ENCODE measurements around the gene GRAP2.
"Not testable (repeated sequence)": the region's sequence is repeated elsewhere in the genome, so short reads cannot be mapped to it uniquely, and the experiment has no call there.

Gene GRAP2

GRCh38 chr22:39988386-39989114, 87.7 kb downstream of the GRAP2 start:
- peak in 1 of 10 donors; percentile 70 for DNase-seq
- intact Hi-C loops (cut with DNase I), result no loop called here

- intact Hi-C loops (cut with DNase I), result no loop called here
- peak in 1 of 10 donors; percentile 41 for DNase-seq
Measured at GRCh38 chr22:39989633-39990032, 88.7 kb downstream of the GRAP2 start.

GRCh38 chr22:39990686-39991085, 89.8 kb downstream of the GRAP2 start:
- intact Hi-C loops (cut with DNase I), result no loop called here
- no peak for DNase-seq

GRCh38 chr22:39991159-39991860, 90.4 kb downstream of the GRAP2 start:
- intact Hi-C loops (cut with DNase I), result no loop called here
- DNase-seq, result peak in 2 of 10 donors; percentile 9 to 12

- intact Hi-C loops (cut with DNase I), result no loop called here
- DNase-seq, result peak in 1 of 10 donors; percentile 4
Measured at GRCh38 chr22:39992088-39992826, 91.4 kb downstream of the GRAP2 start.

GRCh38 chr22:39992894-39993293, 92.0 kb downstream of the GRAP2 start:
- intact Hi-C loops (cut with DNase I), result not testable (repeated sequence)
- DNase-seq, result peak in 2 of 10 donors; percentile 0 to 35

- peak in 2 of 10 donors; percentile 49 for DNase-seq
- intact Hi-C loops (cut with DNase I), result no loop called here
Measured at GRCh38 chr22:39994041-39994565, 93.2 kb downstream of the GRAP2 start.

- peak in 2 of 10 donors; percentile 74 to 84 for DNase-seq
- intact Hi-C loops (cut with DNase I), result no loop called here
Measured at GRCh38 chr22:39994566-39995392, 93.9 kb downstream of the GRAP2 start, which contains the start of gene FAM83F. TSS of gene FAM83F (plus strand) at chr22:39994954. CDS start at chr22:39995043, 89 bp downstream.

- DNase-seq, result peak in 2 of 10 donors; percentile 59 to 72
- intact Hi-C loops (cut with DNase I), result no loop called here
Measured at GRCh38 chr22:39995393-39996252, 94.7 kb downstream of the GRAP2 start.

GRCh38 chr22:39996732-39997131, 95.8 kb downstream of the GRAP2 start:
- no peak for DNase-seq
- intact Hi-C loops (cut with DNase I), result no loop called here

- intact Hi-C loops (cut with DNase I), result no loop called here
- peak in 1 of 10 donors; percentile 10 for DNase-seq
Measured at GRCh38 chr22:39997421-39997820, 96.5 kb downstream of the GRAP2 start.

- intact Hi-C loops (cut with DNase I), result no loop called here
- peak in 2 of 10 donors; percentile 7 to 64 for DNase-seq
Measured at GRCh38 chr22:39997939-39998726, 97.2 kb downstream of the GRAP2 start.

- DNase-seq, result peak in 2 of 10 donors; percentile 26 to 48
- intact Hi-C loops (cut with DNase I), result no loop called here
Measured at GRCh38 chr22:39999144-39999757, 98.4 kb downstream of the GRAP2 start.

- peak in 2 of 10 donors; percentile 15 to 17 for DNase-seq
- intact Hi-C loops (cut with DNase I), result no loop called here
Measured at GRCh38 chr22:40000171-40000570, 99.3 kb downstream of the GRAP2 start.

- DNase-seq, result no peak
- intact Hi-C loops (cut with DNase I), result no loop called here
Measured at GRCh38 chr22:40001106-40001505, 100.2 kb downstream of the GRAP2 start.

- DNase-seq, result peak in 3 of 10 donors; percentile 23 to 53 (median 37)
- intact Hi-C loops (cut with DNase I), result no loop called here
Measured at GRCh38 chr22:40001800-40002577, 101.1 kb downstream of the GRAP2 start.
